ENCODE data around the gene NAA40. TPM values are rescaled to one million over a fixed set of nuclear protein-coding genes. Genes with fewer than 3 reads are reported as not detected.
A peak's percentile ranks its signal among the peaks of the same experiment; 100 is the strongest.

Gene NAA40
- total RNA-seq, 1 donor from 2014 or later: 19.7 TPM

- TF ChIP-seq, protein P1, sequence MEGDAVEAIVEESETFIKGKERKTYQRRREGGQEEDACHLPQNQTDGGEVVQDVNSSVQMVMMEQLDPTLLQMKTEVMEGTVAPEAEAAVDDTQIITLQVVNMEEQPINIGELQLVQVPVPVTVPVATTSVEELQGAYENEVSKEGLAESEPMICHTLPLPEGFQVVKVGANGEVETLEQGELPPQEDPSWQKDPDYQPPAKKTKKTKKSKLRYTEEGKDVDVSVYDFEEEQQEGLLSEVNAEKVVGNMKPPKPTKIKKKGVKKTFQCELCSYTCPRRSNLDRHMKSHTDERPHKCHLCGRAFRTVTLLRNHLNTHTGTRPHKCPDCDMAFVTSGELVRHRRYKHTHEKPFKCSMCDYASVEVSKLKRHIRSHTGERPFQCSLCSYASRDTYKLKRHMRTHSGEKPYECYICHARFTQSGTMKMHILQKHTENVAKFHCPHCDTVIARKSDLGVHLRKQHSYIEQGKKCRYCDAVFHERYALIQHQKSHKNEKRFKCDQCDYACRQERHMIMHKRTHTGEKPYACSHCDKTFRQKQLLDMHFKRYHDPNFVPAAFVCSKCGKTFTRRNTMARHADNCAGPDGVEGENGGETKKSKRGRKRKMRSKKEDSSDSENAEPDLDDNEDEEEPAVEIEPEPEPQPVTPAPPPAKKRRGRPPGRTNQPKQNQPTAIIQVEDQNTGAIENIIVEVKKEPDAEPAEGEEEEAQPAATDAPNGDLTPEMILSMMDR (IDR thresholded peaks at IDR 0.05; ENCODE audit: borderline replicate concordance): no peak
- Histone ChIP-seq H3K27me3 (ENCODE audit: low read depth) (no peaks in the 10 kb centered on the region), H3K36me3 (peaks cover 18% of the 10 kb centered on the region), H3K4me1 (peaks cover 61% of the 10 kb centered on the region), H3K9me3 (replicated peaks) (no peaks in the 10 kb centered on the region), H3K27ac (replicated peaks) (no peak overlapping the region), H3K4me3 (no peak overlapping the region)
- intact Hi-C loops (cut with micrococcal nuclease): no loop called here
- no peak for DNase-seq
Measured at GRCh38 chr11:63912678-63913077, 26.1 kb upstream of the NAA40 start.

- intact Hi-C loops (cut with micrococcal nuclease): no loop called here
- no peaks in the 10 kb centered on the region for H3K27me3 ChIP-seq (ENCODE audit: low read depth)
- TF ChIP-seq, protein P1 (IDR thresholded peaks at IDR 0.05; ENCODE audit: borderline replicate concordance): no peak
- H3K4me1 ChIP-seq: peaks cover 61% of the 10 kb centered on the region
- H3K9me3 ChIP-seq (replicated peaks): no peaks in the 10 kb centered on the region
- no peak for DNase-seq
- peaks cover 4% of the 10 kb centered on the region for H3K36me3 ChIP-seq
- no peak overlapping the region for H3K4me3 ChIP-seq
- no peak overlapping the region for H3K27ac ChIP-seq (replicated peaks)
Measured at GRCh38 chr11:63913866-63914830, 24.7 kb upstream of the NAA40 start.

- intact Hi-C loops (cut with micrococcal nuclease): no loop called here
- no peak for DNase-seq
- Histone ChIP-seq H3K4me1 (peaks cover 61% of the 10 kb centered on the region), H3K36me3 (no peaks in the 10 kb centered on the region), H3K27me3 (ENCODE audit: low read depth) (no peaks in the 10 kb centered on the region), H3K27ac (replicated peaks) (no peak overlapping the region), H3K9me3 (replicated peaks) (no peaks in the 10 kb centered on the region), H3K4me3 (peak overlapping the region; percentile 67)
- TF ChIP-seq, protein P1 (IDR thresholded peaks at IDR 0.05; ENCODE audit: borderline replicate concordance): no peak
Measured at GRCh38 chr11:63914896-63915691, 23.7 kb upstream of the NAA40 start.

- Histone ChIP-seq H3K27ac (replicated peaks) (peak overlapping the region; percentile 99), H3K36me3 (no peaks in the 10 kb centered on the region), H3K4me1 (peaks cover 63% of the 10 kb centered on the region), H3K4me3 (peak overlapping the region; percentile 67), H3K27me3 (ENCODE audit: low read depth) (no peaks in the 10 kb centered on the region), H3K9me3 (replicated peaks) (no peaks in the 10 kb centered on the region)
- intact Hi-C loops (cut with micrococcal nuclease): no loop called here
- peak; percentile 58 for DNase-seq
- TF ChIP-seq, protein P1 (IDR thresholded peaks at IDR 0.05; ENCODE audit: borderline replicate concordance): peak; percentile 67
Measured at GRCh38 chr11:63915961-63916836, 22.6 kb upstream of the NAA40 start.
